ENCODE data around the gene MFAP3.

MFAP3 gene

GRCh38 chr5:154092356-154093141, 53.8 kb downstream of the MFAP3 start:
- no peak for DNase-seq (ENCODE audit: low read depth in 2 of 2)

GRCh38 chr5:154093142-154093532, 54.4 kb downstream of the MFAP3 start:
- DNase-seq (ENCODE audit: low read depth in 2 of 2), result no peak

GRCh38 chr5:154095904-154096303, 57.1 kb downstream of the MFAP3 start:
- DNase-seq (ENCODE audit: low read depth in 2 of 2), result no peak

GRCh38 chr5:154097031-154097430, 58.3 kb downstream of the MFAP3 start:
- no peak for DNase-seq (ENCODE audit: low read depth in 2 of 2)

- DNase-seq (ENCODE audit: low read depth in 2 of 2), result no peak
Measured at GRCh38 chr5:154098465-154098864, 59.7 kb downstream of the MFAP3 start.

GRCh38 chr5:154101184-154101583, 62.4 kb downstream of the MFAP3 start:
- DNase-seq (ENCODE audit: low read depth in 2 of 2), result no peak

- no peak for DNase-seq (ENCODE audit: low read depth in 2 of 2)
Measured at GRCh38 chr5:154103233-154103632, 64.5 kb downstream of the MFAP3 start.

Data from stimulated activated CD4-positive, alpha-beta T cell treated with anti-CD3 and anti-CD28 coated beads, Interleukin-12 subunit alpha, Interleukin-12 subunit beta, amount 100 ng/mL, for 24 hours (primary cell).